GM12878 (cell line): ENCODE measurements around the gene BBS1.

Source experiments
- ATF7 ChIP-seq: fragments of 450-650 bp; IDR thresholded peaks from 2 replicates; pipeline ENCODE4 v1.6.1; 2016; ENCODE audit warnings: low read depth, mild to moderate bottlenecking
- CBX5 ChIP-seq: sonication (generic); IDR thresholded peaks from 2 replicates; pipeline ENCODE4 v1.6.1; 2016; ENCODE audit warnings: low read depth, moderate library complexity, mild to moderate bottlenecking, inconsistent platforms
- EED ChIP-seq: sonication (generic); IDR thresholded peaks from 2 replicates; pipeline ENCODE4 v1.6.1; 2016; ENCODE audit warnings: antibody characterized with exemption, low read depth
- HCFC1 ChIP-seq: fragments of 150-350 bp; IDR thresholded peaks from 2 replicates; pipeline ENCODE4 v1.6.1; 2014; ENCODE audit warnings: low read length
- JUND ChIP-seq: IDR thresholded peaks from 2 replicates; pipeline ENCODE4 v1.6.1; 2012; ENCODE audit warnings: low read depth, mild to moderate bottlenecking, low read length, improper control_type of control experiment, moderate library complexity
- MTA2 ChIP-seq: fragments of 450-650 bp; IDR thresholded peaks from 2 replicates; pipeline ENCODE4 v1.6.1; 2016; ENCODE audit warnings: low read depth, mild to moderate bottlenecking, moderate library complexity
- POLR2AphosphoS2 ChIP-seq: IDR thresholded peaks from 2 replicates; pipeline ENCODE4 v1.6.1; 2011; ENCODE audit warnings: low read depth, mild to moderate bottlenecking, low read length, improper control_type of control experiment, moderate library complexity
- RAD21 ChIP-seq: IDR thresholded peaks from 2 replicates; pipeline ENCODE4 v1.6.1; 2011; ENCODE audit warnings: mild to moderate bottlenecking, low read depth, low read length, moderate library complexity; ENCODE audit not compliant: insufficient read depth
- SIN3A ChIP-seq: IDR thresholded peaks from 2 replicates; pipeline ENCODE4 v1.6.1; 2012; ENCODE audit warnings: low read depth, low read length, improper control_type of control experiment
- YBX1 ChIP-seq: fragments of 450-650 bp; IDR thresholded peaks from 2 replicates; pipeline ENCODE4 v1.6.1; 2016; ENCODE audit warnings: antibody characterized with exemption
- TF ChIP-seq, protein P1 (sequence below), 3 experiments: IDR thresholded peaks in 2 of 3; conservative IDR thresholded peaks in 1 of 3; 2 replicates each; pipeline ENCODE4 v1.5.1; 2011; ENCODE audit warnings: low read depth in 3 of 3, low read length in 3 of 3, mild to moderate bottlenecking in 3 of 3, control low read depth in 2 of 3, moderate library complexity in 2 of 3, inconsistent platforms in 1 of 3, mixed read lengths in 1 of 3; ENCODE audit not compliant: control insufficient read depth in 2 of 3, insufficient read depth in 1 of 3; ENCODE audit errors: extremely low read depth in 1 of 3
- TF ChIP-seq, protein P2 (sequence below): IDR thresholded peaks from 2 replicates; pipeline ENCODE4 v1.6.1; 2012; ENCODE audit warnings: low read depth, low read length, improper control_type of control experiment
- TF ChIP-seq, protein P3 (sequence below): fragments of 450-650 bp; IDR thresholded peaks from 2 replicates; pipeline ENCODE4 v1.6.1; 2017; ENCODE audit warnings: mild to moderate bottlenecking
- TF ChIP-seq, protein P4 (sequence below): fragments of 450-650 bp; formaldehyde crosslinking; IDR thresholded peaks from 2 replicates; pipeline ENCODE4 v1.4.0; 2022; ENCODE audit warnings: mild to moderate bottlenecking, moderate library complexity

DNA sequence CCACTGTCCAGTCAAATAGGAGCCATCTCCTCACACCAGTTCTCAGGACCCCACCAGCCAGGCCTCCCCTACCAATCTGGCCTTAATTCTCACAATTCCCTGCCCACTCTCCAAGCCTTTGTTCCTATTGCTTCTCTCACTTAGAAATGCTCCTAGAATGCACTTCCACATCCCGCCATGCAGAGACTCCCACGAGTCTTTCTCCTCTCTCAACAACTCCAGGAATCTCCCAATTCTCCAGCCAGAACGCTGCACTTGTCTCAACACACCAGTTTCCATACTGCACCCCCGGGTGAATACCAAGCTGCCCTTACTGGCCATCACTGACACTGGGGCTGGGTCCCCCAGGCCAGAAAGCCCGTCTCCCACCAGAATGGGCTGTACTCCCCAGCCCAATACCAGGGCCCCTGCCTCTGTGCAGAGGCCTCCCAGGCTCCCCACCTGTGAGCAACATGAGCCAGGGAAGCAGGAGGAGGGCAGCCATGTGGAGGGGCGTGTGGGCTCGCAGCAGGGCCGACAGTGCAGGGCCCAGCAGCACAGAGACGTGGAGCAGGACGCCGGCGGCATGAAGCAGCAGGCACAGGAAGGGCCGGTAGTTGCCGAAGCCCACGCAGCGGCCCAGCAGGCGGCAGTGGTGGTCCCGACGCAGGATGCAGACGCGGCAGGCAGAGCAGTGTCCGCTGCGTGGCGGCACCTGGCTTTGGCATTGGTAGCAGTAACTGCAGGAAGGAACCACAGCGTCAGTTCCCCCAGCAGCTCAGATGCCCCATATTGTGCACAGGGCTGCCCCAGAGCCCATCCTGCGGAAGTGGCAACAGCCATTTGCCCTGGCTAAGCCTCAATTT lies 33.0 kb downstream of the BBS1 start:
- TF ChIP-seq, protein P1, sequence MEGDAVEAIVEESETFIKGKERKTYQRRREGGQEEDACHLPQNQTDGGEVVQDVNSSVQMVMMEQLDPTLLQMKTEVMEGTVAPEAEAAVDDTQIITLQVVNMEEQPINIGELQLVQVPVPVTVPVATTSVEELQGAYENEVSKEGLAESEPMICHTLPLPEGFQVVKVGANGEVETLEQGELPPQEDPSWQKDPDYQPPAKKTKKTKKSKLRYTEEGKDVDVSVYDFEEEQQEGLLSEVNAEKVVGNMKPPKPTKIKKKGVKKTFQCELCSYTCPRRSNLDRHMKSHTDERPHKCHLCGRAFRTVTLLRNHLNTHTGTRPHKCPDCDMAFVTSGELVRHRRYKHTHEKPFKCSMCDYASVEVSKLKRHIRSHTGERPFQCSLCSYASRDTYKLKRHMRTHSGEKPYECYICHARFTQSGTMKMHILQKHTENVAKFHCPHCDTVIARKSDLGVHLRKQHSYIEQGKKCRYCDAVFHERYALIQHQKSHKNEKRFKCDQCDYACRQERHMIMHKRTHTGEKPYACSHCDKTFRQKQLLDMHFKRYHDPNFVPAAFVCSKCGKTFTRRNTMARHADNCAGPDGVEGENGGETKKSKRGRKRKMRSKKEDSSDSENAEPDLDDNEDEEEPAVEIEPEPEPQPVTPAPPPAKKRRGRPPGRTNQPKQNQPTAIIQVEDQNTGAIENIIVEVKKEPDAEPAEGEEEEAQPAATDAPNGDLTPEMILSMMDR (IDR thresholded peaks at IDR 0.05 in 2 of 3, conservative IDR thresholded peaks at IDR 0.05 in 1 of 3; ENCODE audit: control insufficient read depth in 2 of 3, extremely low read depth in 1 of 3, insufficient read depth in 1 of 3, low read depth in 3 of 3, low read length in 3 of 3) = peak; percentile 62 to 87 (median 80)
- TF ChIP-seq, protein P2, sequence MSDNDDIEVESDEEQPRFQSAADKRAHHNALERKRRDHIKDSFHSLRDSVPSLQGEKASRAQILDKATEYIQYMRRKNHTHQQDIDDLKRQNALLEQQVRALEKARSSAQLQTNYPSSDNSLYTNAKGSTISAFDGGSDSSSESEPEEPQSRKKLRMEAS = peak; percentile 68
- TF ChIP-seq CBX5 = no peak
- TF ChIP-seq, protein P3, sequence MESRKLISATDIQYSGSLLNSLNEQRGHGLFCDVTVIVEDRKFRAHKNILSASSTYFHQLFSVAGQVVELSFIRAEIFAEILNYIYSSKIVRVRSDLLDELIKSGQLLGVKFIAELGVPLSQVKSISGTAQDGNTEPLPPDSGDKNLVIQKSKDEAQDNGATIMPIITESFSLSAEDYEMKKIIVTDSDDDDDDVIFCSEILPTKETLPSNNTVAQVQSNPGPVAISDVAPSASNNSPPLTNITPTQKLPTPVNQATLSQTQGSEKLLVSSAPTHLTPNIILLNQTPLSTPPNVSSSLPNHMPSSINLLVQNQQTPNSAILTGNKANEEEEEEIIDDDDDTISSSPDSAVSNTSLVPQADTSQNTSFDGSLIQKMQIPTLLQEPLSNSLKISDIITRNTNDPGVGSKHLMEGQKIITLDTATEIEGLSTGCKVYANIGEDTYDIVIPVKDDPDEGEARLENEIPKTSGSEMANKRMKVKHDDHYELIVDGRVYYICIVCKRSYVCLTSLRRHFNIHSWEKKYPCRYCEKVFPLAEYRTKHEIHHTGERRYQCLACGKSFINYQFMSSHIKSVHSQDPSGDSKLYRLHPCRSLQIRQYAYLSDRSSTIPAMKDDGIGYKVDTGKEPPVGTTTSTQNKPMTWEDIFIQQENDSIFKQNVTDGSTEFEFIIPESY = no peak
- TF ChIP-seq POLR2AphosphoS2 = no peak
- TF ChIP-seq JUND = no peak
- TF ChIP-seq, protein P4, sequence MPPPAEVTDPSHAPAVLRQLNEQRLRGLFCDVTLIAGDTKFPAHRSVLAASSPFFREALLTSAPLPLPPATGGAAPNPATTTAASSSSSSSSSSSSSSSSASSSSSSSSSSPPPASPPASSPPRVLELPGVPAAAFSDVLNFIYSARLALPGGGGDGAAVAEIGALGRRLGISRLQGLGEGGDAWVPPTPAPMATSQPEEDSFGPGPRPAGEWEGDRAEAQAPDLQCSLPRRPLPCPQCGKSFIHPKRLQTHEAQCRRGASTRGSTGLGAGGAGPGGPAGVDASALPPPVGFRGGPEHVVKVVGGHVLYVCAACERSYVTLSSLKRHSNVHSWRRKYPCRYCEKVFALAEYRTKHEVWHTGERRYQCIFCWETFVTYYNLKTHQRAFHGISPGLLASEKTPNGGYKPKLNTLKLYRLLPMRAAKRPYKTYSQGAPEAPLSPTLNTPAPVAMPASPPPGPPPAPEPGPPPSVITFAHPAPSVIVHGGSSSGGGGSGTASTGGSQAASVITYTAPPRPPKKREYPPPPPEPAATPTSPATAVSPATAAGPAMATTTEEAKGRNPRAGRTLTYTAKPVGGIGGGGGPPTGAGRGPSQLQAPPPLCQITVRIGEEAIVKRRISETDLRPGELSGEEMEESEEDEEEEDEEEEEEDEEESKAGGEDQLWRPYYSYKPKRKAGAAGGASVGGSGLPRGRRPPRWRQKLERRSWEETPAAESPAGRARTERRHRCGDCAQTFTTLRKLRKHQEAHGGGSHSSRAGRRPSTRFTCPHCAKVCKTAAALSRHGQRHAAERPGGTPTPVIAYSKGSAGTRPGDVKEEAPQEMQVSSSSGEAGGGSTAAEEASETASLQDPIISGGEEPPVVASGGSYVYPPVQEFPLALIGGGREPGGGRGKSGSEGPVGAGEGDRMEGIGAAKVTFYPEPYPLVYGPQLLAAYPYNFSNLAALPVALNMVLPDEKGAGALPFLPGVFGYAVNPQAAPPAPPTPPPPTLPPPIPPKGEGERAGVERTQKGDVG = no peak
- TF ChIP-seq EED = no peak
- TF ChIP-seq SIN3A = 0 out of 2 replicates have a peak, but pooled peaks have one; percentile 43
- TF ChIP-seq HCFC1 = no peak
- TF ChIP-seq MTA2 = no peak
- peak; percentile 33; the same call in 1 of the 2 replicates for TF ChIP-seq RAD21
- no peak for TF ChIP-seq ATF7
- no peak for TF ChIP-seq YBX1
